Body of pancreas (tissue), 4 donors: ENCODE data around the gene LRRC8B.
A peak's percentile ranks its signal among the peaks of the same experiment; 100 is the strongest.

Experiments used
- POLR2A ChIP-seq, 3 donors: fragments of 450-650 bp; IDR thresholded peaks; one replicate each; pipeline ENCODE4 v1.6.1; 2016; ENCODE audit warnings: antibody characterized with exemption in 3 of 3, mild to moderate bottlenecking in 2 of 3
- TF ChIP-seq, protein P1 (sequence below), 7 experiments: fragments of 450-650 bp in 4 of 7; fragments of 200-600 bp in 3 of 7; sonication (generic) in 3 of 7; IDR thresholded peaks; one replicate each; pipeline ENCODE4 v1.5.1; 2016 to 2019; ENCODE audit warnings: antibody characterized with exemption in 7 of 7

DNA sequence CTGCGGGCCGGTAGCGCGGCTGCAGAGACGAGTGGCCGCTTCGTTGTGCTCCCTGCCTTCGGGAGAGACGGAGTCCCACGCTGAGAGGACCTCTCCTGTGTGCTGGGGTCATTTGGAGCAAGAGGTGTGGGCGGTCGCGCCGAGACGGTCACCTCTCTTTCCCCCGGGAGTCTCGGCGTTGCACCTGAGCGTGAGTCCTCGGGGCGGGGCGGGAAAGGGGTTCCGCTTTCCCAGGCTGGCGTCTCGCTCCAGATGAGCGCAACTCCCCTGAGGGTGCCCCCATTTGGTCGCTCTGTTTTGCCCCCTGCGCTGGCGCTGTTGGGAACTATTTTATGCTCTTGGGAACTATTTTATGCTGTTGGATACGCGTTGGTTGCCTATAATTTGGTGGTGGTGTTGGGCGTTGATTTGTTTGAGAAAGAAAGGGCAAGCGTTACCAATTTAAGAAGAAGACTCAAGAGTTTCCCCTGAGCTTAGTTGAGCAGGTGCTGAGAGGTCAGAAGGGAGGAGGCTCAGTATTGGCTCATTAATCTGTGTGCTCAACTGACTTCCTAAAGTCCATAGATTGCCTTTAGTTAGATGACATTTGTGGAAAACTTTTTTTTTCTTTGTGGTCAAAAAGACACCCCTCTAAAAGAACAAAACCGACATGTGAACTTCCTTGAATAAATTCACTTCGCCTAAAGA lies 683 bp downstream of the LRRC8B start:
- TF ChIP-seq, protein P1, sequence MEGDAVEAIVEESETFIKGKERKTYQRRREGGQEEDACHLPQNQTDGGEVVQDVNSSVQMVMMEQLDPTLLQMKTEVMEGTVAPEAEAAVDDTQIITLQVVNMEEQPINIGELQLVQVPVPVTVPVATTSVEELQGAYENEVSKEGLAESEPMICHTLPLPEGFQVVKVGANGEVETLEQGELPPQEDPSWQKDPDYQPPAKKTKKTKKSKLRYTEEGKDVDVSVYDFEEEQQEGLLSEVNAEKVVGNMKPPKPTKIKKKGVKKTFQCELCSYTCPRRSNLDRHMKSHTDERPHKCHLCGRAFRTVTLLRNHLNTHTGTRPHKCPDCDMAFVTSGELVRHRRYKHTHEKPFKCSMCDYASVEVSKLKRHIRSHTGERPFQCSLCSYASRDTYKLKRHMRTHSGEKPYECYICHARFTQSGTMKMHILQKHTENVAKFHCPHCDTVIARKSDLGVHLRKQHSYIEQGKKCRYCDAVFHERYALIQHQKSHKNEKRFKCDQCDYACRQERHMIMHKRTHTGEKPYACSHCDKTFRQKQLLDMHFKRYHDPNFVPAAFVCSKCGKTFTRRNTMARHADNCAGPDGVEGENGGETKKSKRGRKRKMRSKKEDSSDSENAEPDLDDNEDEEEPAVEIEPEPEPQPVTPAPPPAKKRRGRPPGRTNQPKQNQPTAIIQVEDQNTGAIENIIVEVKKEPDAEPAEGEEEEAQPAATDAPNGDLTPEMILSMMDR (IDR thresholded peaks at IDR 0.05): peak in 1 of 7 experiments; percentile 9
- TF ChIP-seq POLR2A (IDR thresholded peaks at IDR 0.05): no peak
